ENCODE results near the gene PIGU.

- TF ChIP-seq RAD21 (IDR thresholded peaks at IDR 0.05): no peak
- TF ChIP-seq CTCF (IDR thresholded peaks at IDR 0.05; ENCODE audit: low read depth, low read length, missing input control): no peak
- no peak for TF ChIP-seq SP1 (IDR thresholded peaks at IDR 0.05)
- TF ChIP-seq JUND (IDR thresholded peaks at IDR 0.05): no peak
- no peak for TF ChIP-seq ZBTB33 (IDR thresholded peaks at IDR 0.05)
These were observed 141.0 kb downstream of the PIGU start for GRCh38 chr20:34535857-34536256.
